ENCODE results near the gene LDB2.

DNA sequence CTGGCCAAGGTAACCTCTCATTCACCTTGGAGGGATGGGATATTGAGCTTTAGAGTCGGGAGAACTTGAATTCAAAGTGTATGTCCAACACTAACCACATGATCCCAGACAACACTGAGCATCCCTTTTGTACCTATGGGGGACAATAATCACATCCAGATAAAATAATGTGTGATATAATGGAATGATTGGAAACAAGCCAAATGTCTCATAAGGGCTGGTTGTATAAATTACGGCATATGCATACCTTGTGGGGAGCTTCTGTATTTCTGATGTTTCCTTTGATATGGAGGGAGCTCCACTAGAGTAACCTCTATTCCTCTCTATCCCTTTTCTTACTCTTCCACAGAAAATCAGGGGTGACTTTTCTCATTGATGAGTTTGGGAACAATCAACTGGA lies 40.7 kb upstream of the LDB2 start:
- TF ChIP-seq EZH2 (IDR thresholded peaks at IDR 0.05; ENCODE audit: low read depth) = no peak
- TF ChIP-seq, protein P1, sequence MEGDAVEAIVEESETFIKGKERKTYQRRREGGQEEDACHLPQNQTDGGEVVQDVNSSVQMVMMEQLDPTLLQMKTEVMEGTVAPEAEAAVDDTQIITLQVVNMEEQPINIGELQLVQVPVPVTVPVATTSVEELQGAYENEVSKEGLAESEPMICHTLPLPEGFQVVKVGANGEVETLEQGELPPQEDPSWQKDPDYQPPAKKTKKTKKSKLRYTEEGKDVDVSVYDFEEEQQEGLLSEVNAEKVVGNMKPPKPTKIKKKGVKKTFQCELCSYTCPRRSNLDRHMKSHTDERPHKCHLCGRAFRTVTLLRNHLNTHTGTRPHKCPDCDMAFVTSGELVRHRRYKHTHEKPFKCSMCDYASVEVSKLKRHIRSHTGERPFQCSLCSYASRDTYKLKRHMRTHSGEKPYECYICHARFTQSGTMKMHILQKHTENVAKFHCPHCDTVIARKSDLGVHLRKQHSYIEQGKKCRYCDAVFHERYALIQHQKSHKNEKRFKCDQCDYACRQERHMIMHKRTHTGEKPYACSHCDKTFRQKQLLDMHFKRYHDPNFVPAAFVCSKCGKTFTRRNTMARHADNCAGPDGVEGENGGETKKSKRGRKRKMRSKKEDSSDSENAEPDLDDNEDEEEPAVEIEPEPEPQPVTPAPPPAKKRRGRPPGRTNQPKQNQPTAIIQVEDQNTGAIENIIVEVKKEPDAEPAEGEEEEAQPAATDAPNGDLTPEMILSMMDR (conservative IDR thresholded peaks at IDR 0.05) = no peak
